Measurements from ENCODE around the gene GRPR.

Gene GRPR

GRCh38 chrX:16089086-16089485 is 34.3 kb upstream of the GRPR start:
- TF ChIP-seq CTCF (IDR thresholded peaks at IDR 0.05) = no peak
- Histone ChIP-seq H3K27ac (no peak overlapping the region), H3K4me3 (no peak overlapping the region)
- DNase-seq (ENCODE audit: low spot score) = no peak

GRCh38 chrX:16096141-16096540 is 27.2 kb upstream of the GRPR start:
- no peak overlapping the region for H3K4me3 ChIP-seq
- no peak for TF ChIP-seq CTCF (IDR thresholded peaks at IDR 0.05)
- no peak for DNase-seq (ENCODE audit: low spot score)
- H3K27ac ChIP-seq = no peak overlapping the region

GRCh38 chrX:16100673-16101072 is 22.7 kb upstream of the GRPR start:
- Histone ChIP-seq H3K4me3 (no peak overlapping the region), H3K27ac (no peak overlapping the region)
- no peak for DNase-seq (ENCODE audit: low spot score)
- no peak for TF ChIP-seq CTCF (IDR thresholded peaks at IDR 0.05)

GRCh38 chrX:16101581-16101980 is 21.8 kb upstream of the GRPR start:
- no peak overlapping the region for H3K4me3 ChIP-seq
- no peak for TF ChIP-seq CTCF (IDR thresholded peaks at IDR 0.05)
- no peak for DNase-seq (ENCODE audit: low spot score)
- no peak overlapping the region for H3K27ac ChIP-seq

GRCh38 chrX:16103625-16104024 is 19.7 kb upstream of the GRPR start:
- Histone ChIP-seq H3K4me3 (no peak overlapping the region), H3K27ac (no peak overlapping the region)
- TF ChIP-seq CTCF (IDR thresholded peaks at IDR 0.05) = no peak
- DNase-seq (ENCODE audit: low spot score) = no peak

- no peak for TF ChIP-seq CTCF (IDR thresholded peaks at IDR 0.05)
- Histone ChIP-seq H3K27ac (no peak overlapping the region), H3K4me3 (no peak overlapping the region)
- DNase-seq (ENCODE audit: low spot score) = no peak
Measured at GRCh38 chrX:16112428-16112827, 10.9 kb upstream of the GRPR start.

GRCh38 chrX:16113978-16114565 is 9.3 kb upstream of the GRPR start:
- no peak overlapping the region for H3K4me3 ChIP-seq
- TF ChIP-seq CTCF (IDR thresholded peaks at IDR 0.05) = no peak
- DNase-seq (ENCODE audit: low spot score) = no peak
- no peak overlapping the region for H3K27ac ChIP-seq

All from coronary artery (tissue), 2 donors.